Gastroesophageal sphincter (tissue), 4 donors: Measurements from ENCODE around the gene SFTPA1. TPM values are rescaled to one million over a fixed set of nuclear protein-coding genes. Genes with fewer than 3 reads are reported as not detected.
"Not testable (repeated sequence)": the region's sequence is repeated elsewhere in the genome, so short reads cannot be mapped to it uniquely, and the experiment has no call there.

Source experiments
- ATAC-seq: fragments of 150-250 bp; one replicate; pipeline ENCODE4 v1.9.1; 2016; ENCODE audit warnings: mild to moderate bottlenecking, moderate library complexity
- H3K27ac ChIP-seq, 4 donors: fragments of 200-600 bp; sonication (generic) in 3 of 4; 1 replicate in 3 of 4; 2 replicates in 1 of 4; pipeline ENCODE4 v1.5.1; 2016 to 2019
- H3K27me3 ChIP-seq: fragments of 200-600 bp; sonication (generic); one replicate; pipeline ENCODE4 v1.5.1; 2019
- H3K36me3 ChIP-seq, 2 donors: fragments of 200-600 bp; sonication (generic); one replicate each; pipeline ENCODE4 v1.5.1; 2019; ENCODE audit warnings: control low read depth in 1 of 2
- H3K4me1 ChIP-seq, 3 donors: fragments of 200-600 bp; sonication (generic); 1 replicate in 2 of 3; 2 replicates in 1 of 3; pipeline ENCODE4 v1.5.1; 2016 to 2019; ENCODE audit warnings: control low read depth in 2 of 3
- H3K4me3 ChIP-seq, 2 donors: fragments of 200-600 bp; sonication (generic); one replicate each; pipeline ENCODE4 v1.5.1; 2019; ENCODE audit warnings: mild to moderate bottlenecking in 1 of 2, moderate library complexity in 1 of 2
- H3K9me3 ChIP-seq, 3 donors: fragments of 200-600 bp; sonication (generic); one replicate each; pipeline ENCODE4 v1.5.1; 2017 to 2019; ENCODE audit warnings: control low read depth in 2 of 3
- CTCF ChIP-seq, 4 experiments: fragments of 200-600 bp in 2 of 4; fragments of 450-650 bp in 2 of 4; sonication (generic) in 1 of 4; IDR thresholded peaks; one replicate each; pipeline ENCODE4 v1.5.1; 2017 to 2019; ENCODE audit warnings: antibody characterized with exemption in 4 of 4, mild to moderate bottlenecking in 2 of 4, moderate library complexity in 2 of 4
- EP300 ChIP-seq: sonication (generic); formaldehyde crosslinking; IDR thresholded peaks from one replicate; pipeline ENCODE4 v1.6.1; 2017; ENCODE audit warnings: antibody characterized with exemption, mild to moderate bottlenecking
- POLR2A ChIP-seq, 2 donors: fragments of 450-650 bp; IDR thresholded peaks; one replicate each; pipeline ENCODE4 v1.6.1; 2017; ENCODE audit warnings: antibody characterized with exemption in 2 of 2, mild to moderate bottlenecking in 2 of 2, moderate library complexity in 1 of 2
- POLR2AphosphoS5 ChIP-seq: sonication (generic); formaldehyde crosslinking; IDR thresholded peaks from one replicate; pipeline ENCODE4 v1.6.1; 2017; ENCODE audit warnings: antibody characterized with exemption
- WGBS, 2 donors: methylation state at CpG; one replicate each; pipeline ENCODE4 v1.1.5; 2018; ENCODE audit warnings: low coverage in 1 of 2; 5-methylcytosine and 5-hydroxymethylcytosine counted together
- total RNA-seq, 4 donors: library from RNA; depleted of rRNA; stranded (reverse); fragments of >200 nt; gene quantifications; one replicate each; pipeline ENCODE4 v1.1.0, GENCODE V29; 2016

Gene SFTPA1
- total RNA-seq, 4 donors from 2014 or later: not detected

GRCh38 chr10:79615577-79615976, 4.8 kb downstream of the SFTPA1 start:
- Histone ChIP-seq H3K36me3 (no peaks in the 10 kb centered on the region), H3K9me3 (peaks cover 0 to 29% (median 0%) of the 10 kb centered on the region in 3 donors), H3K4me1 (no peaks in the 10 kb centered on the region), H3K4me3 (no peak overlapping the region), H3K27ac (no peak overlapping the region), H3K27me3 (no peaks in the 10 kb centered on the region)
- no peak for ATAC-seq
- WGBS, 2 donors: 71 to 80% methylated on average over 1 to 2 of the region's 3 CpGs
- TF ChIP-seq CTCF (IDR thresholded peaks at IDR 0.05): no peak
- TF ChIP-seq POLR2A (IDR thresholded peaks at IDR 0.05): no peak
- no peak for TF ChIP-seq POLR2AphosphoS5
- TF ChIP-seq EP300: no peak

GRCh38 chr10:79616164-79616563, 5.4 kb downstream of the SFTPA1 start:
- WGBS, 2 donors: 100% methylated on average over 1 of the region's 1 CpG
- Histone ChIP-seq H3K36me3 (no peaks in the 10 kb centered on the region), H3K4me3 (no peak overlapping the region), H3K27me3 (no peaks in the 10 kb centered on the region), H3K9me3 (peaks cover 0 to 29% (median 0%) of the 10 kb centered on the region in 3 donors), H3K4me1 (no peaks in the 10 kb centered on the region), H3K27ac (no peak overlapping the region)
- TF ChIP-seq POLR2A (IDR thresholded peaks at IDR 0.05) (no peak), POLR2AphosphoS5 (no peak), CTCF (IDR thresholded peaks at IDR 0.05) (no peak)
- ATAC-seq: no peak

- H3K9me3 ChIP-seq: peaks cover 0 to 36% (median 0%) of the 10 kb centered on the region in 3 donors
- not testable (repeated sequence) for ATAC-seq, H3K36me3 ChIP-seq, H3K4me1 ChIP-seq, H3K4me3 ChIP-seq, H3K27ac ChIP-seq, H3K27me3 ChIP-seq
Measured at GRCh38 chr10:79623663-79624062, 12.9 kb downstream of the SFTPA1 start.

GRCh38 chr10:79627075-79627474, 16.3 kb downstream of the SFTPA1 start:
- ATAC-seq: no peak
- TF ChIP-seq POLR2AphosphoS5: no peak
- no peak for TF ChIP-seq EP300
- no peak for TF ChIP-seq POLR2A (IDR thresholded peaks at IDR 0.05)
- no peak for TF ChIP-seq CTCF (IDR thresholded peaks at IDR 0.05)
- no peak overlapping the region for H3K27ac ChIP-seq
- 88 to 90% methylated on average over 2 of the region's 2 CpGs for WGBS, 2 donors
- peaks cover 0 to 22% (median 0%) of the 10 kb centered on the region in 3 donors for H3K9me3 ChIP-seq
- H3K36me3 ChIP-seq: no peaks in the 10 kb centered on the region
- H3K27me3 ChIP-seq: no peaks in the 10 kb centered on the region
- H3K4me1 ChIP-seq: no peaks in the 10 kb centered on the region
- H3K4me3 ChIP-seq: no peak overlapping the region

GRCh38 chr10:79628083-79628482, 17.3 kb downstream of the SFTPA1 start:
- Histone ChIP-seq H3K9me3 (peaks cover 0 to 22% (median 0%) of the 10 kb centered on the region in 3 donors), H3K27me3 (no peaks in the 10 kb centered on the region), H3K4me1 (no peaks in the 10 kb centered on the region), H3K27ac (no peak overlapping the region), H3K4me3 (no peak overlapping the region), H3K36me3 (no peaks in the 10 kb centered on the region)
- WGBS, 2 donors: no CpG with 5 or more reads among the region's 4 CpGs
- ATAC-seq: no peak
- TF ChIP-seq EP300 (no peak), POLR2A (IDR thresholded peaks at IDR 0.05) (no peak), CTCF (IDR thresholded peaks at IDR 0.05) (no peak), POLR2AphosphoS5 (no peak)
